HCT116 (cell line): ENCODE measurements around the gene STIM1.

Experiments used
- CBX3 ChIP-seq: IDR thresholded peaks from 2 replicates; pipeline ENCODE4 v1.6.1; 2012; ENCODE audit warnings: low read depth
- CEBPB ChIP-seq: IDR thresholded peaks from 2 replicates; pipeline ENCODE4 v1.6.1; 2012; ENCODE audit warnings: low read depth
- CTCF ChIP-seq, 3 experiments: fragments of 200-600 bp in 1 of 3; sonication (generic) in 1 of 3; IDR thresholded peaks in 2 of 3; conservative IDR thresholded peaks in 1 of 3; 2 replicates each; pipeline ENCODE4 v1.5.1; 2012 to 2017; ENCODE audit warnings: low read depth in 2 of 3, low read length in 2 of 3, antibody characterized with exemption in 1 of 3, borderline replicate concordance in 1 of 3, control low read depth in 1 of 3, mild to moderate bottlenecking in 1 of 3, mixed read lengths in 1 of 3, mixed run types in 1 of 3, moderate library complexity in 1 of 3; ENCODE audit not compliant: insufficient read depth in 1 of 3
- EZH2 ChIP-seq: fragments of 200-600 bp; sonication (generic); IDR thresholded peaks from 2 replicates; pipeline ENCODE4 v1.6.1; 2017; ENCODE audit warnings: antibody characterized with exemption, mixed run types
- JUND ChIP-seq: IDR thresholded peaks from 2 replicates; pipeline ENCODE4 v1.6.1; 2012
- MAX ChIP-seq: IDR thresholded peaks from 2 replicates; pipeline ENCODE4 v1.6.1; 2012
- POLR2A ChIP-seq: IDR thresholded peaks from 2 replicates; pipeline ENCODE4 v1.7.0; 2011; ENCODE audit warnings: borderline replicate concordance; ENCODE audit not compliant: insufficient read depth, insufficient read length; ENCODE audit errors: extremely low read depth
- POLR2AphosphoS5 ChIP-seq: IDR thresholded peaks from 2 replicates; pipeline ENCODE4 v1.6.1; 2011; ENCODE audit warnings: mild to moderate bottlenecking, low read depth, low read length, moderate library complexity
- RAD21 ChIP-seq: IDR thresholded peaks from 2 replicates; pipeline ENCODE4 v1.6.1; 2012; ENCODE audit warnings: low read depth, mild to moderate bottlenecking
- SP1 ChIP-seq: IDR thresholded peaks from 2 replicates; pipeline ENCODE4 v1.6.1; 2012; ENCODE audit warnings: low read depth
- TCF7L2 ChIP-seq: IDR thresholded peaks from 2 replicates; pipeline ENCODE4 v1.7.0; 2011; ENCODE audit warnings: borderline replicate concordance, inconsistent platforms; ENCODE audit not compliant: insufficient read depth, insufficient read length; ENCODE audit errors: extremely low read depth
- YY1 ChIP-seq: IDR thresholded peaks from 2 replicates; pipeline ENCODE4 v1.6.1; 2011; ENCODE audit warnings: low read length, low read depth, moderate library complexity, mild to moderate bottlenecking; ENCODE audit not compliant: insufficient replicate concordance; ENCODE audit errors: extremely low read depth
- TF ChIP-seq, protein P1 (sequence below): IDR thresholded peaks from 2 replicates; pipeline ENCODE4 v1.6.1; 2012
- TF ChIP-seq, protein P2 (sequence below): IDR thresholded peaks from 2 replicates; pipeline ENCODE4 v1.6.1; 2012; ENCODE audit warnings: low read depth

DNA sequence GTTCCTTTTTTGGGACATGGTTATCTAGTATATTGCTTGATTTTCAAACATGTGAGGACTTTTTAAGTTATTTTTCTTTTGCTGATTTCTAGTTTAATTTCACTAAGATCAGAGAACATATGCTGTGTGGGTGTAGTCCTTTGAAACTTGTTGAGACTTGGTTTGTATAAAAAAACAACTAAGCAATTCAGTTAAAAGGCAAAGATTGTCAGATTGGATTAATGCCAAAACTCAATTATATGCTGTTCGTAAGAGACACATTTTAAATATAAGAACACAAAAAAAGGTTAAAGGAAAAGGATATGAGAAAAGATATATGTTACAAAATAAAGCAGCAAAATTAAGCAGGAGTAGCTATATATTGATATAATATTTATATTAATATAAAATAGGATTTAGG, 221.3 kb downstream of the STIM1 start:
- no peak for TF ChIP-seq CTCF (IDR thresholded peaks at IDR 0.05 in 2 of 3, conservative IDR thresholded peaks at IDR 0.05 in 1 of 3; ENCODE audit: borderline replicate concordance in 1 of 3, insufficient read depth in 1 of 3, low read depth in 2 of 3, low read length in 2 of 3)
- TF ChIP-seq POLR2A, result no peak
- TF ChIP-seq, protein P1, sequence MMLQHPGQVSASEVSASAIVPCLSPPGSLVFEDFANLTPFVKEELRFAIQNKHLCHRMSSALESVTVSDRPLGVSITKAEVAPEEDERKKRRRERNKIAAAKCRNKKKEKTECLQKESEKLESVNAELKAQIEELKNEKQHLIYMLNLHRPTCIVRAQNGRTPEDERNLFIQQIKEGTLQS, result no peak
- TF ChIP-seq JUND, result no peak
- no peak for TF ChIP-seq MAX
- no peak for TF ChIP-seq TCF7L2
- no peak for TF ChIP-seq POLR2AphosphoS5
- no peak for TF ChIP-seq CEBPB
- TF ChIP-seq EZH2, result no peak
- no peak for TF ChIP-seq CBX3
- TF ChIP-seq, protein P2, sequence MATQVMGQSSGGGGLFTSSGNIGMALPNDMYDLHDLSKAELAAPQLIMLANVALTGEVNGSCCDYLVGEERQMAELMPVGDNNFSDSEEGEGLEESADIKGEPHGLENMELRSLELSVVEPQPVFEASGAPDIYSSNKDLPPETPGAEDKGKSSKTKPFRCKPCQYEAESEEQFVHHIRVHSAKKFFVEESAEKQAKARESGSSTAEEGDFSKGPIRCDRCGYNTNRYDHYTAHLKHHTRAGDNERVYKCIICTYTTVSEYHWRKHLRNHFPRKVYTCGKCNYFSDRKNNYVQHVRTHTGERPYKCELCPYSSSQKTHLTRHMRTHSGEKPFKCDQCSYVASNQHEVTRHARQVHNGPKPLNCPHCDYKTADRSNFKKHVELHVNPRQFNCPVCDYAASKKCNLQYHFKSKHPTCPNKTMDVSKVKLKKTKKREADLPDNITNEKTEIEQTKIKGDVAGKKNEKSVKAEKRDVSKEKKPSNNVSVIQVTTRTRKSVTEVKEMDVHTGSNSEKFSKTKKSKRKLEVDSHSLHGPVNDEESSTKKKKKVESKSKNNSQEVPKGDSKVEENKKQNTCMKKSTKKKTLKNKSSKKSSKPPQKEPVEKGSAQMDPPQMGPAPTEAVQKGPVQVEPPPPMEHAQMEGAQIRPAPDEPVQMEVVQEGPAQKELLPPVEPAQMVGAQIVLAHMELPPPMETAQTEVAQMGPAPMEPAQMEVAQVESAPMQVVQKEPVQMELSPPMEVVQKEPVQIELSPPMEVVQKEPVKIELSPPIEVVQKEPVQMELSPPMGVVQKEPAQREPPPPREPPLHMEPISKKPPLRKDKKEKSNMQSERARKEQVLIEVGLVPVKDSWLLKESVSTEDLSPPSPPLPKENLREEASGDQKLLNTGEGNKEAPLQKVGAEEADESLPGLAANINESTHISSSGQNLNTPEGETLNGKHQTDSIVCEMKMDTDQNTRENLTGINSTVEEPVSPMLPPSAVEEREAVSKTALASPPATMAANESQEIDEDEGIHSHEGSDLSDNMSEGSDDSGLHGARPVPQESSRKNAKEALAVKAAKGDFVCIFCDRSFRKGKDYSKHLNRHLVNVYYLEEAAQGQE, result no peak
- TF ChIP-seq RAD21, result no peak
- TF ChIP-seq YY1, result no peak
- TF ChIP-seq SP1, result no peak
